Neutrophil (primary cell): ENCODE data around the gene C1orf198.

ENCODE experiments used
- H3K27ac ChIP-seq: fragments of 200-600 bp; sonication (generic); 2 replicates; pipeline ENCODE4 v1.5.1; 2016; ENCODE audit warnings: mild to moderate bottlenecking, moderate library complexity
- H3K27me3 ChIP-seq: fragments of 200-600 bp; sonication (generic); 2 replicates; pipeline ENCODE4 v1.6.0; 2016; ENCODE audit warnings: mild to moderate bottlenecking
- H3K36me3 ChIP-seq: fragments of 200-600 bp; sonication (generic); 2 replicates; pipeline ENCODE4 v1.5.1; 2017
- H3K4me1 ChIP-seq, 2 experiments: fragments of 200-600 bp in 1 of 2; sonication (generic) in 1 of 2; 1 replicate in 1 of 2; 2 replicates in 1 of 2; pipeline versions ENCODE4 v1.5.1 to v1.6.1; 2013 to 2016; ENCODE audit warnings: low read depth in 1 of 2, low read length in 1 of 2, mild to moderate bottlenecking in 1 of 2, moderate library complexity in 1 of 2; ENCODE audit not compliant: control insufficient read depth in 1 of 2, insufficient read depth in 1 of 2
- H3K4me3 ChIP-seq, 2 experiments: fragments of 200-600 bp in 1 of 2; sonication (generic) in 1 of 2; 1 replicate in 1 of 2; 2 replicates in 1 of 2; pipeline ENCODE4 v1.5.1; 2013 to 2016; ENCODE audit warnings: low read depth in 1 of 2, low read length in 1 of 2, mild to moderate bottlenecking in 1 of 2, moderate library complexity in 1 of 2
- H3K9me3 ChIP-seq: fragments of 200-600 bp; sonication (generic); 2 replicates; pipeline ENCODE4 v1.5.1; 2016
- CTCF ChIP-seq: fragments of 200-600 bp; sonication (generic); IDR thresholded peaks from 2 replicates; pipeline ENCODE4 v1.5.1; 2016; ENCODE audit warnings: antibody characterized with exemption

The C1orf198 gene

DNA sequence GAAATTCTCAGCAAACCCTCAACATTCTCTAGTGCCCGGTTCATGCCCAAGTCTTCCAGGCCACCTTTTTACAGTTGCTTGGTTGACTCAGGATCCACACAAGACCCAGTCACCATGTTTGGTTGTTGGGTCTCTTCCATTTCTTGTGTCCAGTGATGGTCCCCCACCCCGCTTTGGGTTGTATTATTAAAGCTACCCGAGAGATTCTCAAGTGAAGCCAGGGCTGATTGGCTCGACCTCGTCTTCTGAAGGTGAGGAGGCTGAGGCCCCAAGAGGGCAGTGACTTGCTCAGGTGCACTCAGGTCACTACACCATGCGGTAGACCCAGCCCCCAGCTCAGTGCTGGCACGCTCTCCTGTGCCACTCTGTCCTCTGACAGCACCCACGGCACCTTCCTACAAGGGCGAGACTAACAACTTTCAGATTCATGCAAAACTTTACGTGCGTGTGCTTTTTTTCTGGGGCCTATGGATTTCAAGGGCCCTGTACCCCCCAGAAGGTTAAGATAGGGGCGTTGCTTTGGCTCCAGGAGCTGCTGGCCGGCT, 70.9 kb downstream of the C1orf198 start:
- H3K4me1 ChIP-seq: no peaks in the 10 kb centered on the region
- H3K4me3 ChIP-seq: no peak overlapping the region
- no peak for TF ChIP-seq CTCF
- peaks cover 43% of the 10 kb centered on the region for H3K27me3 ChIP-seq
- H3K9me3 ChIP-seq: no peaks in the 10 kb centered on the region
- H3K36me3 ChIP-seq: no peaks in the 10 kb centered on the region
- H3K27ac ChIP-seq: no peak overlapping the region

DNA sequence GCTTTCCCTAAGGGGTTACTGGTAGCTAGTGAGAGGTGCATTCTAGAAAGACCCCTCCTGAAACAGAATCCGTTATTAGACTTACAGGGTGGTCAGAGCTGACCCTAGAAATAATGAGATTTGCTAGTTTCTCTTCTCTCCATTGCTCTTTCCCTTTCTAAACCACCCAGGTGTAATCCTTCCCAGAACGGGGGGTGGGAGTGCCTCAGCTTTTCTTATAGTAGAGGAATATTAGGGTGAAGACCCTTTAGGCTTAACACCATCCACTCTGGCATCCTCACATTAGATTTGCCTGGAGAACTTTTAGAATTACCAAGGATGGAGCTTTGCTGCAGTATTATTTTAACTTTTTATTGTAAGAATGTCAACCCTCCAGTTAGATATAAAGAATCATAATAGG, 71.7 kb downstream of the C1orf198 start:
- TF ChIP-seq CTCF: no peak
- no peak overlapping the region for H3K4me3 ChIP-seq
- H3K27ac ChIP-seq: no peak overlapping the region
- H3K36me3 ChIP-seq: no peaks in the 10 kb centered on the region
- no peaks in the 10 kb centered on the region for H3K4me1 ChIP-seq
- H3K27me3 ChIP-seq: peaks cover 47% of the 10 kb centered on the region
- H3K9me3 ChIP-seq: no peaks in the 10 kb centered on the region

DNA sequence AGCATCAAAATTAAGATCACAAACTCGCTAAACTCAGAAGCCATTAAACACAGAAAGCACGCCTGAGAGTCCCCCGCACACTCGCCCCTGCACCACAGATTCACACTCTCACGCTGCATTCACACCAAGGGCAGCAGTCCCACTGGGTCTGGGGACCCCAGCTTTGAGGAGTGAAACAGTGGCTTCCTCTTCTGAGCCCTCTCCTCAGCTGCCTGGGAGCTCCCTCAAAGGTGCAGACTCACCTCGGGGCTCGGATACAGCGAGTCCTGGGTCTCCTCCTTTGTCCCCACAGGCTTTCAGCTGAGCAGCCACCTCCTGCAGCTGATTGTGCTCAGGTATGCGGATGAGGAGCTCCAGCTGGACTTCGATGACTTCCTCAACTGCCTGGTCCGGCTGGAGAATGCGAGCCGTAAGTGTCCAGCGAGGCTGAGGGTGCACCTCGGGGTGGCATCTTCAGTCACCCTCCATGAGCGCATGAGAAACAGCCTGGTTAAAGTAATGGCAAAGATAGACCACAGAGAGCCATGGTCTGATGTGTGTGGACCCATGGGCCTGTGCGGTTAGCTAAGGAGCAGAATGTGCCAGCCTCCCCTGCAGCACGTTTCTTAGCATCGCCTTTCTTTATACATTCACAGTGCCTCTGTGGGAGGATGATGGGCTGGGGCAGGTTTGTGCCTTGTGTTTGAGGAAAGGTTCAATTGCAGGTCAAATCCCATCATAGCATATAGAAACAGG, 73.3 kb downstream of the C1orf198 start:
- H3K27me3 ChIP-seq: peaks cover 49% of the 10 kb centered on the region
- no peaks in the 10 kb centered on the region for H3K36me3 ChIP-seq
- H3K27ac ChIP-seq: no peak overlapping the region
- no peak overlapping the region for H3K4me3 ChIP-seq
- no peaks in the 10 kb centered on the region for H3K9me3 ChIP-seq
- TF ChIP-seq CTCF: no peak
- H3K4me1 ChIP-seq: no peaks in the 10 kb centered on the region

DNA sequence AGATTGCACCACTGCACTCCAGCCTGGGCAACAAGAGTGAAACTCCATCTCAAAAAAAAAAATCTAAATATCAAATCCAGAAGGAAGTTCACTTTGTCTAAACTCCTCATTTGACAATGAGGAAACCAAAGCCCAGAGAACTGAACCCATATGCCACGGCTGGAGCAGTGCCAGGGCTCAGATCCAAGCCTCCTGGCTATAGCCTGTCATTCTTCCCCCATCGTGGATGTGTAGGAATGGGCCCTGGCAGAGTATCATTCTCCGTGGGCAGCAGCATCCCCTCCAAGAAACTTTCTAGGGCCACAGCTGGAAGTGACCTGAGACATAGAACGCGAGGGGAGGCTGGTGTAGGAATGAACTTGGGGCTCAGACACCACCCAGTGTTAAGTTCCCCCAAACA, 73.9 kb downstream of the C1orf198 start:
- Histone ChIP-seq H3K4me3 (no peak overlapping the region), H3K9me3 (no peaks in the 10 kb centered on the region), H3K27me3 (peaks cover 49% of the 10 kb centered on the region), H3K36me3 (no peaks in the 10 kb centered on the region), H3K27ac (no peak overlapping the region), H3K4me1 (no peaks in the 10 kb centered on the region)
- TF ChIP-seq CTCF: no peak

DNA sequence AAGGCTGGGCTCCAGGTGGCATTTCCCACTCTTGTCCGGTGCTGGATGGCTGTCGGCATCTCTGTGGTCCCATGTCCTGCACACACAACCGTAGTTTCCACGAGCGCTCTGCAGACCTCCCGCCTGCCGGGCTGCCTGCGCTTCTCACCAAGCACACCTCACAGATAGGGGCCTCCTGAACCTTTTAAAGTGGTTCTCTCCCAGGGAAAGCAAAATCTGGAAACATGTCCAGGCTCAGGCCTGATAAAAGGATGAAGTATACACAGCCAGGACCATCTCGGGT, 74.9 kb downstream of the C1orf198 start:
- TF ChIP-seq CTCF: no peak
- Histone ChIP-seq H3K36me3 (no peaks in the 10 kb centered on the region), H3K4me3 (no peak overlapping the region), H3K9me3 (no peaks in the 10 kb centered on the region), H3K4me1 (no peaks in the 10 kb centered on the region), H3K27ac (no peak overlapping the region), H3K27me3 (peaks cover 46% of the 10 kb centered on the region)
